WTC11 (cell line): ENCODE data around the gene SLC6A4. TPM values are rescaled to one million over a fixed set of nuclear protein-coding genes. Genes with fewer than 3 reads are reported as not detected.

ENCODE experiments used
- ATF6 ChIP-seq: sonication (generic); formaldehyde crosslinking; IDR thresholded peaks from 2 replicates; pipeline ENCODE4 v1.8.1; 2023; ENCODE audit warnings: mild to moderate bottlenecking, missing genetic modification reagents
- CBFB ChIP-seq: sonication (generic); formaldehyde crosslinking; IDR thresholded peaks from 2 replicates; pipeline ENCODE4 v1.8.1; 2022; ENCODE audit warnings: mild to moderate bottlenecking, low read depth, missing genetic modification reagents
- E2F5 ChIP-seq: sonication (generic); formaldehyde crosslinking; IDR thresholded peaks from 2 replicates; pipeline ENCODE4 v1.8.1; 2022; ENCODE audit warnings: mild to moderate bottlenecking, moderate library complexity, missing genetic modification reagents
- EMX1 ChIP-seq: fragments of 250-450 bp; sonication (Bioruptor Pico); IDR thresholded peaks from 2 replicates; pipeline ENCODE4 v1.8.0; 2021; ENCODE audit warnings: mild to moderate bottlenecking
- ESRRA ChIP-seq: sonication (generic); formaldehyde crosslinking; IDR thresholded peaks from 2 replicates; pipeline ENCODE4 v1.8.1; 2022; ENCODE audit warnings: mild to moderate bottlenecking, missing genetic modification reagents, borderline replicate concordance
- ETV6 ChIP-seq: sonication (generic); formaldehyde crosslinking; IDR thresholded peaks from 2 replicates; pipeline ENCODE4 v1.8.1; 2022; ENCODE audit warnings: mild to moderate bottlenecking, missing genetic modification reagents
- FOXJ3 ChIP-seq: sonication (generic); formaldehyde crosslinking; IDR thresholded peaks from 2 replicates; pipeline ENCODE4 v1.9.0; 2021; ENCODE audit warnings: missing genetic modification reagents, mild to moderate bottlenecking, borderline replicate concordance
- GRHL2 ChIP-seq: fragments of 250-450 bp; sonication (Bioruptor Pico); IDR thresholded peaks from 2 replicates; pipeline ENCODE4 v1.8.0; 2022; ENCODE audit warnings: mild to moderate bottlenecking, moderate library complexity; ENCODE audit not compliant: insufficient replicate concordance, severe bottlenecking
- GTF2I ChIP-seq: fragments of 250-450 bp; sonication (Bioruptor Pico); conservative IDR thresholded peaks from 2 replicates; pipeline ENCODE4 v1.4.0; 2021; ENCODE audit warnings: mild to moderate bottlenecking
- HMGA2 ChIP-seq: fragments of 250-450 bp; sonication (Bioruptor Pico); IDR thresholded peaks from 2 replicates; pipeline ENCODE4 v1.4.0; 2021; ENCODE audit warnings: mild to moderate bottlenecking, moderate library complexity
- JUN ChIP-seq: sonication (generic); formaldehyde crosslinking; IDR thresholded peaks from 2 replicates; pipeline ENCODE4 v1.8.0; 2023; ENCODE audit warnings: mild to moderate bottlenecking, missing genetic modification reagents
- NFE2L1 ChIP-seq: sonication (generic); formaldehyde crosslinking; IDR thresholded peaks from 2 replicates; pipeline ENCODE4 v1.8.1; 2023; ENCODE audit warnings: missing genetic modification reagents
- NR2C2 ChIP-seq: sonication (generic); formaldehyde crosslinking; IDR thresholded peaks from 2 replicates; pipeline ENCODE4 v1.8.0; 2022; ENCODE audit warnings: mild to moderate bottlenecking, missing genetic modification reagents
- TEAD4 ChIP-seq: sonication (generic); formaldehyde crosslinking; IDR thresholded peaks from 2 replicates; pipeline ENCODE4 v1.8.0; 2022; ENCODE audit warnings: mild to moderate bottlenecking, missing genetic modification reagents
- ZBTB21 ChIP-seq: sonication (generic); formaldehyde crosslinking; IDR thresholded peaks from 2 replicates; pipeline ENCODE4 v1.8.1; 2023; ENCODE audit warnings: mild to moderate bottlenecking, missing genetic modification reagents, borderline replicate concordance
- ZNF121 ChIP-seq: sonication (generic); formaldehyde crosslinking; IDR thresholded peaks from 2 replicates; pipeline ENCODE4 v1.8.0; 2023; ENCODE audit warnings: missing genetic modification reagents
- ZNF138 ChIP-seq: sonication (generic); formaldehyde crosslinking; conservative IDR thresholded peaks from 2 replicates; pipeline ENCODE4 v1.8.1; 2022; ENCODE audit warnings: mild to moderate bottlenecking, moderate library complexity, missing genetic modification reagents
- ZNF219 ChIP-seq: sonication (generic); formaldehyde crosslinking; IDR thresholded peaks from 2 replicates; pipeline ENCODE4 v1.8.0; 2023; ENCODE audit warnings: missing genetic modification reagents, mild to moderate bottlenecking, borderline replicate concordance
- ZNF232 ChIP-seq: sonication (generic); formaldehyde crosslinking; IDR thresholded peaks from 2 replicates; pipeline ENCODE4 v1.8.0; 2022; ENCODE audit warnings: mild to moderate bottlenecking, missing genetic modification reagents
- ZNF263 ChIP-seq: sonication (generic); formaldehyde crosslinking; IDR thresholded peaks from 2 replicates; pipeline ENCODE4 v1.8.1; 2022; ENCODE audit warnings: low read depth, mild to moderate bottlenecking, moderate library complexity, missing genetic modification reagents
- ZNF396 ChIP-seq: fragments of 250-450 bp; sonication (Bioruptor Pico); IDR thresholded peaks from 2 replicates; pipeline ENCODE4 v1.8.0; 2021; ENCODE audit warnings: mild to moderate bottlenecking, moderate library complexity, borderline replicate concordance
- ZNF671 ChIP-seq: fragments of 250-450 bp; sonication (Bioruptor Pico); IDR thresholded peaks from 2 replicates; pipeline ENCODE4 v1.8.0; 2021; ENCODE audit warnings: mild to moderate bottlenecking
- ZSCAN18 ChIP-seq: fragments of 250-450 bp; sonication (Bioruptor Pico); IDR thresholded peaks from 2 replicates; pipeline ENCODE4 v2.1.2; 2022; ENCODE audit warnings: mild to moderate bottlenecking, moderate library complexity
- total RNA-seq: library from RNA; stranded (reverse); gene quantifications from 3 replicates; pipeline ENCODE4 v1.2.3, GENCODE V29; 2021
- TF ChIP-seq, protein P1 (sequence below): fragments of 250-450 bp; sonication (Bioruptor Pico); IDR thresholded peaks from 2 replicates; pipeline ENCODE4 v1.8.0; 2021; ENCODE audit warnings: mild to moderate bottlenecking
- TF ChIP-seq, protein P2 (sequence below): sonication (generic); formaldehyde crosslinking; IDR thresholded peaks from 2 replicates; pipeline ENCODE4 v1.8.1; 2023; ENCODE audit warnings: mild to moderate bottlenecking, missing genetic modification reagents, borderline replicate concordance
- TF ChIP-seq, protein P3 (sequence below): sonication (generic); formaldehyde crosslinking; IDR thresholded peaks from 2 replicates; pipeline ENCODE4 v1.8.0; 2022; ENCODE audit warnings: mild to moderate bottlenecking, missing genetic modification reagents

The SLC6A4 gene
- total RNA-seq, 1 experiment from 2014 or later = 0.13 TPM

DNA sequence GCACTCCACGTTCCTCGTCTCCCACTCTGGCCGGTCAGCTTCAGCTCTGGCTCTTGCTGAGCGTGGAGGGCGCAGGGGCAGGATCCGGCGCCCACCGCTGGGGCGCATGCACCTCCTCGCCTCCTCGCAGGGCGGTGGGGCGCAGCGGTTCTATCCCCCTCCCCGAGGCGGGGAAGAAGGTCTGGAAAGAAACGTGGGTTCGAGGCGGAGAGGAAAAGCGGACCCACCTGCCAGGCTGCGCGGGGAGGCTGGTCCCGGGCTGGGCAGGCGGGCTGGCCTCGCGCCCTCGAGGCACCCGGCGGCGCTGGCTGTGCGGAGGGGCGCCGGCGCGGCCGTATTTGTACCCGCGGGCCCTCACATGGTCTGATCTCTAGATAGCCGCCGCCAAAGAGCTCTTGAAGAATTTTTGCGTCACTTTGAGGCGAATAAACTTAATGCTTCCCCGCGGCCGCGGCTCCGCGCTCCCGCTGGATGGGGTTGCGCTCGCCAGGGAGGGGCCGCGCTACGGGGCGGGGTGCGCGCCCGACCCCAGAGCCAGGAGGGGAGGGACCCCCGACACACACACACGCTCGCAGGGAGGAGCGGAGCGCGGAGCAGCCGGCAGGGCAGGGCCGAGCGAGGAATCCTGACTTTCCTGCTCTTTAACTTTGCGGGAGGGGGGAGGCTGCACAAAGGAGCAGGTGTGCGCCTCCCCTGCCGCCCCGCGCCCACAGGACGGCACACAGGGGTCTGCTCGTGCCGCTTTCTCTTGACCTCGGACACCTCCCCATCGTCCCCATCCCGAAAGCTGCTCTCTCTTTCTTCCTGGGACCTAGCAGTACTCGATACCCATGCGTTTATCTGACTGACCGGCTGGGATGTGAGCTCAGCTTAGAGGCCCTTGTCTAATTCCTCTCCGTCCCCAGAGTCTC is at the start of gene SLC6A4 (continued):
- TF ChIP-seq E2F5 (CRISPR knock-in tag) (peak; percentile 98), CBFB (CRISPR knock-in tag) (0 out of 2 replicates have a peak, but pooled peaks have one; percentile 45), NR2C2 (peak; percentile 75), ESRRA (CRISPR knock-in tag) (peak; percentile 95), ATF6 (CRISPR knock-in tag) (no peak), ZNF263 (CRISPR knock-in tag) (peak; percentile 71; the same call in 1 of the 2 replicates), ZNF232 (CRISPR knock-in tag) (peak; percentile 83), HMGA2 (CRISPR knock-in tag) (no peak), TEAD4 (CRISPR knock-in tag) (peak; percentile 87), ZNF671 (CRISPR knock-in tag) (no peak), ZNF396 (no peak), GTF2I (CRISPR knock-in tag) (no peak), FOXJ3 (CRISPR knock-in tag) (no peak), EMX1 (CRISPR knock-in tag) (no peak), ZBTB21 (peak; percentile 65), GRHL2 (CRISPR knock-in tag) (no peak), ETV6 (CRISPR knock-in tag) (peak; percentile 80), ZNF121 (CRISPR knock-in tag) (no peak), ZSCAN18 (CRISPR knock-in tag) (no peak), ZNF219 (CRISPR knock-in tag) (peak; percentile 97), NFE2L1 (CRISPR knock-in tag) (peak; percentile 96), ZNF138 (CRISPR knock-in tag) (0 out of 2 replicates have a peak, but pooled peaks have one; percentile 63), JUN (CRISPR knock-in tag) (peak; percentile 97)
- TF ChIP-seq, protein P1, sequence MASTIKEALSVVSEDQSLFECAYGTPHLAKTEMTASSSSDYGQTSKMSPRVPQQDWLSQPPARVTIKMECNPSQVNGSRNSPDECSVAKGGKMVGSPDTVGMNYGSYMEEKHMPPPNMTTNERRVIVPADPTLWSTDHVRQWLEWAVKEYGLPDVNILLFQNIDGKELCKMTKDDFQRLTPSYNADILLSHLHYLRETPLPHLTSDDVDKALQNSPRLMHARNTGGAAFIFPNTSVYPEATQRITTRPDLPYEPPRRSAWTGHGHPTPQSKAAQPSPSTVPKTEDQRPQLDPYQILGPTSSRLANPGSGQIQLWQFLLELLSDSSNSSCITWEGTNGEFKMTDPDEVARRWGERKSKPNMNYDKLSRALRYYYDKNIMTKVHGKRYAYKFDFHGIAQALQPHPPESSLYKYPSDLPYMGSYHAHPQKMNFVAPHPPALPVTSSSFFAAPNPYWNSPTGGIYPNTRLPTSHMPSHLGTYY = no peak
- TF ChIP-seq, protein P2, sequence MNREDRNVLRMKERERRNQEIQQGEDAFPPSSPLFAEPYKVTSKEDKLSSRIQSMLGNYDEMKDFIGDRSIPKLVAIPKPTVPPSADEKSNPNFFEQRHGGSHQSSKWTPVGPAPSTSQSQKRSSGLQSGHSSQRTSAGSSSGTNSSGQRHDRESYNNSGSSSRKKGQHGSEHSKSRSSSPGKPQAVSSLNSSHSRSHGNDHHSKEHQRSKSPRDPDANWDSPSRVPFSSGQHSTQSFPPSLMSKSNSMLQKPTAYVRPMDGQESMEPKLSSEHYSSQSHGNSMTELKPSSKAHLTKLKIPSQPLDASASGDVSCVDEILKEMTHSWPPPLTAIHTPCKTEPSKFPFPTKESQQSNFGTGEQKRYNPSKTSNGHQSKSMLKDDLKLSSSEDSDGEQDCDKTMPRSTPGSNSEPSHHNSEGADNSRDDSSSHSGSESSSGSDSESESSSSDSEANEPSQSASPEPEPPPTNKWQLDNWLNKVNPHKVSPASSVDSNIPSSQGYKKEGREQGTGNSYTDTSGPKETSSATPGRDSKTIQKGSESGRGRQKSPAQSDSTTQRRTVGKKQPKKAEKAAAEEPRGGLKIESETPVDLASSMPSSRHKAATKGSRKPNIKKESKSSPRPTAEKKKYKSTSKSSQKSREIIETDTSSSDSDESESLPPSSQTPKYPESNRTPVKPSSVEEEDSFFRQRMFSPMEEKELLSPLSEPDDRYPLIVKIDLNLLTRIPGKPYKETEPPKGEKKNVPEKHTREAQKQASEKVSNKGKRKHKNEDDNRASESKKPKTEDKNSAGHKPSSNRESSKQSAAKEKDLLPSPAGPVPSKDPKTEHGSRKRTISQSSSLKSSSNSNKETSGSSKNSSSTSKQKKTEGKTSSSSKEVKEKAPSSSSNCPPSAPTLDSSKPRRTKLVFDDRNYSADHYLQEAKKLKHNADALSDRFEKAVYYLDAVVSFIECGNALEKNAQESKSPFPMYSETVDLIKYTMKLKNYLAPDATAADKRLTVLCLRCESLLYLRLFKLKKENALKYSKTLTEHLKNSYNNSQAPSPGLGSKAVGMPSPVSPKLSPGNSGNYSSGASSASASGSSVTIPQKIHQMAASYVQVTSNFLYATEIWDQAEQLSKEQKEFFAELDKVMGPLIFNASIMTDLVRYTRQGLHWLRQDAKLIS (CRISPR knock-in tag) = no peak
- TF ChIP-seq, protein P3, sequence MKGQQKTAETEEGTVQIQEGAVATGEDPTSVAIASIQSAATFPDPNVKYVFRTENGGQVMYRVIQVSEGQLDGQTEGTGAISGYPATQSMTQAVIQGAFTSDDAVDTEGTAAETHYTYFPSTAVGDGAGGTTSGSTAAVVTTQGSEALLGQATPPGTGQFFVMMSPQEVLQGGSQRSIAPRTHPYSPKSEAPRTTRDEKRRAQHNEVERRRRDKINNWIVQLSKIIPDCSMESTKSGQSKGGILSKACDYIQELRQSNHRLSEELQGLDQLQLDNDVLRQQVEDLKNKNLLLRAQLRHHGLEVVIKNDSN (CRISPR knock-in tag) = peak; percentile 68; the same call in 1 of the 2 replicates
